ENCODE measurements around the gene VPS51.

Gene VPS51

GRCh38 chr11:65151331-65151899, 55.4 kb downstream of the VPS51 start:
- DNase-seq (ENCODE audit: low read depth, low spot score) = no peak

GRCh38 chr11:65152122-65152521, 56.1 kb downstream of the VPS51 start:
- DNase-seq (ENCODE audit: low read depth, low spot score) = no peak
- no peak overlapping the region for H3K4me3 ChIP-seq (ENCODE audit: low read length)

More at GRCh38 chr11:65151331-65151899, 55.4 kb downstream of the VPS51 start:
- no peak overlapping the region for H3K4me3 ChIP-seq (ENCODE audit: low read length)

GRCh38 chr11:65156256-65156655, 60.2 kb downstream of the VPS51 start:
- no peak for DNase-seq (ENCODE audit: low read depth, low spot score)
- H3K4me3 ChIP-seq (ENCODE audit: low read length) = no peak overlapping the region

- no peak overlapping the region for H3K4me3 ChIP-seq (ENCODE audit: low read length)
- DNase-seq (ENCODE audit: low read depth, low spot score) = no peak
These were observed 60.9 kb downstream of the VPS51 start for GRCh38 chr11:65156926-65157325.

- H3K4me3 ChIP-seq (ENCODE audit: low read length) = no peak overlapping the region
- DNase-seq (ENCODE audit: low read depth, low spot score) = no peak
These were observed 61.3 kb downstream of the VPS51 start for GRCh38 chr11:65157336-65157735.

GRCh38 chr11:65159012-65159411, 63.0 kb downstream of the VPS51 start:
- no peak for DNase-seq (ENCODE audit: low read depth, low spot score)
- H3K4me3 ChIP-seq (ENCODE audit: low read length) = no peak overlapping the region

GRCh38 chr11:65160643-65161042, 64.6 kb downstream of the VPS51 start:
- no peak for DNase-seq (ENCODE audit: low read depth, low spot score)
- H3K4me3 ChIP-seq (ENCODE audit: low read length) = no peak overlapping the region
